ENCODE measurements around the gene SVEP1.
"Not testable (repeated sequence)": the region's sequence is repeated elsewhere in the genome, so short reads cannot be mapped to it uniquely, and the experiment has no call there.

SVEP1 gene

GRCh38 chr9:110575945-110576344 is 3.6 kb downstream of the SVEP1 start:
- DNase-seq = no peak

- DNase-seq = no peak
Observed at GRCh38 chr9:110575169-110575568, 4.4 kb downstream of the SVEP1 start.

- DNase-seq = no peak
Observed at GRCh38 chr9:110573305-110573704, 6.2 kb downstream of the SVEP1 start.

GRCh38 chr9:110571801-110572483 is 7.6 kb downstream of the SVEP1 start:
- no peak for DNase-seq

GRCh38 chr9:110566156-110566555 is 13.4 kb downstream of the SVEP1 start:
- DNase-seq = no peak

GRCh38 chr9:110561826-110562225 is 17.7 kb downstream of the SVEP1 start:
- no peak for DNase-seq

- no peak for DNase-seq
Observed at GRCh38 chr9:110559869-110560268, 19.7 kb downstream of the SVEP1 start.

GRCh38 chr9:110555551-110556331 is 23.8 kb downstream of the SVEP1 start:
- no peak for DNase-seq

GRCh38 chr9:110546411-110546871 is 33.1 kb downstream of the SVEP1 start:
- no peak for DNase-seq

- no peak for DNase-seq
Observed at GRCh38 chr9:110545705-110546104, 33.8 kb downstream of the SVEP1 start.

GRCh38 chr9:110543631-110544051 is 35.9 kb downstream of the SVEP1 start:
- no peak for DNase-seq

- DNase-seq = no peak
Observed at GRCh38 chr9:110541950-110542349, 37.6 kb downstream of the SVEP1 start.

GRCh38 chr9:110538647-110539041 is 40.9 kb downstream of the SVEP1 start:
- no peak for DNase-seq

- DNase-seq = no peak
Observed at GRCh38 chr9:110537841-110538646, 41.5 kb downstream of the SVEP1 start.

- no peak for DNase-seq
Observed at GRCh38 chr9:110536822-110537221, 42.7 kb downstream of the SVEP1 start.

GRCh38 chr9:110534162-110534561 is 45.4 kb downstream of the SVEP1 start:
- not testable (repeated sequence) for DNase-seq

- no peak for DNase-seq
Observed at GRCh38 chr9:110532908-110533665, 46.5 kb downstream of the SVEP1 start.

- DNase-seq = no peak
Observed at GRCh38 chr9:110531776-110532175, 47.8 kb downstream of the SVEP1 start.

GRCh38 chr9:110531241-110531640 is 48.3 kb downstream of the SVEP1 start:
- DNase-seq = not testable (repeated sequence)

GRCh38 chr9:110528645-110529044 is 50.9 kb downstream of the SVEP1 start:
- DNase-seq = no peak

GRCh38 chr9:110526426-110526825 is 53.1 kb downstream of the SVEP1 start:
- no peak for DNase-seq

GRCh38 chr9:110521206-110521605 is 58.3 kb downstream of the SVEP1 start:
- DNase-seq = no peak

Measured in activated CD4-positive, CD25-positive, alpha-beta regulatory T cell (primary cell).